DND-41 (cell line): ENCODE measurements around the gene CAPG.

Experiments used
- ATAC-seq: fragments of 200-7000 bp; cut with Tn5 transposase; 3 replicates; pipeline ENCODE4 v1.9.1; 2021; ENCODE audit warnings: low read depth; ENCODE audit not compliant: insufficient read depth
- DNase-seq: peaks from one replicate; pipeline ENCODE4 v3.0.0-alpha.2; 2020
- H2AFZ ChIP-seq: 2 replicates; pipeline ENCODE4 v1.6.0; 2012; ENCODE audit warnings: low read depth, low read length
- H3K27ac ChIP-seq: 2 replicates; pipeline ENCODE4 v1.5.1; 2012; ENCODE audit warnings: low read length, inconsistent platforms
- H3K27me3 ChIP-seq: fragments of 200-600 bp; sonication (generic); 2 replicates; pipeline ENCODE4 v1.6.0; 2012; ENCODE audit warnings: low read length, mild to moderate bottlenecking, inconsistent platforms; ENCODE audit not compliant: insufficient read depth, poor library complexity
- H3K36me3 ChIP-seq: 2 replicates; pipeline ENCODE4 v1.5.1; 2012; ENCODE audit warnings: low read length, inconsistent platforms; ENCODE audit not compliant: insufficient read depth
- H3K4me1 ChIP-seq: 2 replicates; pipeline ENCODE4 v1.5.1; 2012; ENCODE audit warnings: mild to moderate bottlenecking, low read length; ENCODE audit not compliant: insufficient read depth
- H3K4me2 ChIP-seq: 2 replicates; pipeline ENCODE4 v1.6.0; 2012; ENCODE audit warnings: mild to moderate bottlenecking, moderate library complexity, low read length, inconsistent platforms; ENCODE audit not compliant: insufficient read depth
- H3K4me3 ChIP-seq, 2 experiments: fragments of 200-600 bp in 1 of 2; shearing (Covaris generic) in 1 of 2; 2 replicates each; pipeline ENCODE4 v1.5.1; 2012 to 2016; ENCODE audit warnings: inconsistent platforms in 2 of 2, low read length in 2 of 2, mild to moderate bottlenecking in 2 of 2, low read depth in 1 of 2, moderate library complexity in 1 of 2
- H3K79me2 ChIP-seq: 2 replicates; pipeline ENCODE4 v1.6.0; 2012; ENCODE audit warnings: low read length, inconsistent platforms; ENCODE audit not compliant: insufficient read depth
- H3K9ac ChIP-seq: 2 replicates; pipeline ENCODE4 v1.6.0; 2012; ENCODE audit warnings: low read depth, mild to moderate bottlenecking, inconsistent platforms, low read length, moderate library complexity
- H3K9me3 ChIP-seq: 2 replicates; pipeline ENCODE4 v1.5.1; 2012; ENCODE audit warnings: low read length, moderate library complexity, mild to moderate bottlenecking, inconsistent platforms; ENCODE audit not compliant: insufficient read depth, severe bottlenecking
- H4K20me1 ChIP-seq: 2 replicates; pipeline ENCODE4 v1.6.0; 2012; ENCODE audit warnings: low read length; ENCODE audit not compliant: insufficient read depth
- CTCF ChIP-seq: IDR thresholded peaks from 2 replicates; pipeline ENCODE4 v1.5.1; 2012; ENCODE audit warnings: borderline replicate concordance, low read length, moderate library complexity, mild to moderate bottlenecking; ENCODE audit not compliant: poor library complexity, severe bottlenecking; ENCODE audit errors: extremely low read depth
- EZH2 ChIP-seq: IDR thresholded peaks from 3 replicates; pipeline ENCODE4 v1.6.1; 2012; ENCODE audit warnings: borderline replicate concordance, low read depth, mild to moderate bottlenecking, moderate library complexity, low read length, inconsistent platforms; ENCODE audit not compliant: severe bottlenecking

Gene CAPG

GRCh38 chr2:85447222-85447585 lies 37.0 kb upstream of the CAPG start:
- Histone ChIP-seq H3K27ac (no peak overlapping the region; the same call in 1 of the 2 replicates), H3K9ac (no peak overlapping the region), H3K9me3 (no peaks in the 10 kb centered on the region), H3K4me2 (no peak overlapping the region), H4K20me1 (no peaks in the 10 kb centered on the region), H3K36me3 (no peaks in the 10 kb centered on the region), H3K79me2 (no peaks in the 10 kb centered on the region), H2AFZ (no peak overlapping the region), H3K4me1 (peaks cover 10% of the 10 kb centered on the region), H3K4me3 (no peak overlapping the region), H3K27me3 (no peaks in the 10 kb centered on the region)
- no peak for DNase-seq
- ATAC-seq: no peak
- TF ChIP-seq CTCF: no peak
- no peak for TF ChIP-seq EZH2

- Histone ChIP-seq H3K27ac (peak overlapping the region; percentile 55; the same call in 1 of the 2 replicates), H4K20me1 (no peaks in the 10 kb centered on the region), H3K79me2 (no peaks in the 10 kb centered on the region), H3K4me3 (no peak overlapping the region), H3K4me1 (peaks cover 10% of the 10 kb centered on the region), H3K36me3 (no peaks in the 10 kb centered on the region), H3K4me2 (no peak overlapping the region), H2AFZ (peak overlapping the region; percentile 59), H3K9me3 (no peaks in the 10 kb centered on the region), H3K9ac (no peak overlapping the region), H3K27me3 (no peaks in the 10 kb centered on the region)
- TF ChIP-seq EZH2 (no peak), CTCF (no peak)
- DNase-seq (no peak), ATAC-seq (peak; percentile 43)
Observed at GRCh38 chr2:85446296-85447221, 36.4 kb upstream of the CAPG start.

GRCh38 chr2:85445316-85446295 lies 35.4 kb upstream of the CAPG start:
- Histone ChIP-seq H3K27me3 (no peaks in the 10 kb centered on the region), H3K9ac (peak overlapping the region; percentile 10; the same call in 1 of the 2 replicates), H4K20me1 (no peaks in the 10 kb centered on the region), H3K9me3 (no peaks in the 10 kb centered on the region), H3K4me2 (no peak overlapping the region), H3K4me3 (no peak overlapping the region), H2AFZ (peak overlapping the region; percentile 59), H3K4me1 (peaks cover 10% of the 10 kb centered on the region), H3K79me2 (no peaks in the 10 kb centered on the region), H3K36me3 (no peaks in the 10 kb centered on the region), H3K27ac (peak overlapping the region; percentile 66; the same call in 1 of the 2 replicates)
- TF ChIP-seq CTCF (no peak), EZH2 (no peak)
- ATAC-seq: peak; percentile 74
- peak; percentile 60 for DNase-seq
